Activated CD8-positive, alpha-beta memory T cell treated with anti-CD3 and anti-CD28 coated beads for 1 hour (primary cell): ENCODE measurements around the gene CSNK2A1.
"Not testable (repeated sequence)": the region's sequence is repeated elsewhere in the genome, so short reads cannot be mapped to it uniquely, and the experiment has no call there.

Experiments
- DNase-seq, 2 donors: peaks; one replicate each; pipeline ENCODE4 v3.0.0-alpha.2; 2020; ENCODE audit warnings: low read depth in 1 of 2; ENCODE audit errors: extremely low read depth in 1 of 2

The CSNK2A1 gene

GRCh38 chr20:536426-537010 is 7.1 kb downstream of the CSNK2A1 start:
- no peak for DNase-seq

DNA sequence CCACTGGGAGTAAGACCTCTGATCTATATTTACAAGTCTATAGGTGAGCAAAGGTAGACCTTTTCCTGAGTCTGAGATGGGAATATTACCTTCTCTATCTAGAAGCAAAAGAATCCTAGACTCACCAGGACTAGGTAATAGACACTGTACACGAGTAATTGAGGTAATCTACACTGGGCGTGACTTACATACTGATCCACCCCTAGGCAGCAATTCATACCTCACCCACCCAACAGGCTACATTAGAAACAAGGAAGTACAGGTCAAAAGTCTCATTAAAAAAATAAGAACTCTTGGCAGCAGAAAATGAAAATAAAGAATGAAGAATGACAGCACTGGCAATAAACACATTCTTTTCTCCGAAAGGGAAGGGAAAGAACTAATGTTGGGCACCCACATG is 7.6 kb downstream of the CSNK2A1 start:
- DNase-seq: no peak

DNA sequence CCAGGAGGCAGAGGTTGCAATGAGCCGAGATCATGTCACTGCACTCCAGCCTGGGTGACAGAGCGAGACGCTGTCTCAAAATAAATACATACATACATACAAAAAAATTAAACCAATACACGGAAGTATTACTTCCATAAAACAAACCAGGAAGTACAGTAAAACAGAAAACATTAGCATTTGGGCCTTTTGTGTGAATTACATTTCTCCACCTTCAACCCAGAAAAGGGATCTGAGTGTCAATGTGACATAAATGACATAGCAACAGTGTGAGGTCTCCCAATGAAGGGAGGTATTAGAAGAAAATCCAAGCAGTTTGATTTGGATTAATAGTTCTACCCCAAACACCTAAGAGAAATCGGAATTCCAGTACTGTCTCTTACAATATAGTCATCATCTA is 10.1 kb downstream of the CSNK2A1 start:
- no peak for DNase-seq

DNA sequence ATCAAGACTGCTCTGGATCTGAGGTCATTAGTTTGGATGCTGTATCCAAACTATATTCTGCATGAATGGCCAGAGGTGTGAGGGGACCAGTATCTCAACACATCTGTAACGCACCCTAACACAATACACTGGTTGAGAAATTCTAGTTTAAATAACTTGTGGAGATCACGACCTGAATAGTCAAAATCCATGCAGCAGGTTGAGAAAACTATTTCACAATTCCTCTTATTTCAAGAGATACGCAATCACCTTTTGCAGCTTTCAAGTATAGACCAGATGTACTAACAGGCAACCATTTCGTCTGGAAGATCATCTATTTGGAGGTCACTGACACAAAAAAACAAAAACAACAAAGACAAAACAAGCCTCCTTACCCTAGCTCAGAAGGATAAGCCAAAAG is 11.1 kb downstream of the CSNK2A1 start:
- DNase-seq: no peak

GRCh38 chr20:531608-532007 is 12.0 kb downstream of the CSNK2A1 start:
- no peak for DNase-seq

DNA sequence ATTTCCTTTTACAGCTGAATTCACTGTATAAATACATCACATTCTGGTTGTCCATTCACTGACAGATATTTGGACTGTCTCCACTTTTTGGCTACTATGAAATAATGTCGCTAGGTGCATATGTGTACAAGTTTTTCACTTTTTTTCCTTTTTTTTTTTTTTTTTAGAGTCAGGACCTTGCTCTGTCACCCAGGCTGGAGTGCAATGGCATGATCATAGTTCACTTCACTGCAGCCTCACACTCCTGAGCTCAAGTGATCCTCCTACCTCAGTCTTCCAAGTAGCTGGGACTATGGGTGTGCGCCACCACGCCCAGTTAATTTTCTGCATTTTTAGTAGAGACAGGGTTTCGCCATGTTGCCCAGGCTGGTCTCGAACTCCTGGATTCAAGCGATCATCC is 13.3 kb downstream of the CSNK2A1 start:
- DNase-seq: no peak

DNA sequence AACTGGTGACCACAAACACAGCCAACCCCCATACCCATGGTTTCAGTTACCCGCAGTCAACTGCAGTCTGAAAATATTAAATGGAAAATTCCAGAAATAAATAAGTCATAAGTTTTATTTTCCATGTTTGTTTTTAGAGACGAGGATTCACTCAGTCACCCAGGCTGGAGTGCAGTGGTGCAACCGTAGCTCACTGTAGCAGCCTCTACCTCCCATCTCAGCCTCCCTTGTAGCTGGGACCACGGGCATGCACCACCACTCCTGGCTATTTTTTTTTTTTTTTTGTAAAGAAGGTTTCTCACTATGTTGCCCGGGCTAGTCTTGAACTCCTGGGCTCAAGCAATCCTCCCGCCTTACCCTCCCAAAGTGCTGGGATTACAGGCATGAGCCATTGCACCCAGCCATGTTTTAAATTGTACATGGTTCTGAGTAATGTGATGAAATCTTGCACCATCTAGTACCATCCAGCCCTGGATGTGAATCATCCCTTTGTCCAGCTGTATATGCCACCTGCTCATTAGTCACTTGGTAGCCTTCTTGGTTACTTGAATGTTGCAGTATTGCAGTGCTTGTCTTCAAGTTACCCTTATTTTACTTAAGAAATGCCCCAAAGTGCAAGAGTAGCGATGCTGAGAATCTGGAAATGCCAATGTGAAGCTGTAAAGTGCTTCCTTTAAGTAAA is 14.5 kb downstream of the CSNK2A1 start:
- DNase-seq: no peak

DNA sequence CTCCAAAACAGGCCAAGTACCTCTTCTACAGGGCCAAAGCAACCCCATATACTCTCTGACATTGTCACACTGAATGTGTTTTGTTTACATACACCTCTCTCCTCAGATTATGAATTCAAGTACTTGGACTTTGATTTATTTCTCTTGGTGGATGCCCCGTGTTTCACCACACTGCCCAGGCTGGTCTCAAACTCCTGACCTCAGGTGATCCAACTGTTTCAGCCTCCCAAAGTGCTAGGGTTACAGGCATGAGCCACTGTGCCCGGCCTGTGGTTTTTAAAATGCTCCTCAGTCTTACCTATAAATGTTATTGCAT is 16.1 kb downstream of the CSNK2A1 start:
- no peak for DNase-seq

DNA sequence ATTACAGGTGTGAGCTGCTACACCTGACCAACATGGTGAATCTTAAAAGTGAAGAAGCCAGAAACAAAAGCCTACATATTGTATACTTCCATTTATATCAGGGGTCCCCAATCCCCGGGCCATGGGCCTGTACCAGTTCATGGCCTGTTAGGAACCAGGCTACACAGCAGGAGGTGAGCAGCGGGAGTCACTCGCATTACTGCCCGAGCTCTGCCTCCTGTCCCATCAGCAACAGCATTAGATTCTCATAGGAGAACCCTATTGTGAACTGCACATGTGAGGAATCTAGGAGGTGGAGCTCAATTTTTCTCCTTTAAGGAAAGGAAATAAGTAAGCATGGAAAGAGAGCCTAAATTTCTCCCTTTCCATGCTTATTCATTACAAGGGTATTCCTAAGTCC is 21.7 kb downstream of the CSNK2A1 start:
- DNase-seq: no peak

DNA sequence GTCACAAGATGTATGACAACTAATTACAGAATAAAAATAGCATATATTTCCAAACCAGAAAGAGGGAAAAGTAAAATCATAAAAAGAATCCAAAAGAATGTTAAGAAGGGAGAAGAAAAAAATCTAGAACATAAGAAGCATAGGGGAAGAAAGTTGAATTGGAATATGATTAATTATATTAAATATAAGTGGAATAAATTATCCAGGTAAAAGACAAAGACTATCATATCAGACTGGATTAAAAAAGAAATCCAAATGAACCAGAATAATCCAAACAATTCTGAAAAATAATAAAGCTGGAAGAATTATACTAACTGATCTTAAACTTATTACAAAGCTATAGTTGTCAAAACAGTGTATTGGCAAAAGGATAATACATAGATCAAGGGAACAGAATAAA is 23.6 kb downstream of the CSNK2A1 start:
- DNase-seq: no peak

GRCh38 chr20:517221-517620 is 26.4 kb downstream of the CSNK2A1 start:
- no peak for DNase-seq

DNA sequence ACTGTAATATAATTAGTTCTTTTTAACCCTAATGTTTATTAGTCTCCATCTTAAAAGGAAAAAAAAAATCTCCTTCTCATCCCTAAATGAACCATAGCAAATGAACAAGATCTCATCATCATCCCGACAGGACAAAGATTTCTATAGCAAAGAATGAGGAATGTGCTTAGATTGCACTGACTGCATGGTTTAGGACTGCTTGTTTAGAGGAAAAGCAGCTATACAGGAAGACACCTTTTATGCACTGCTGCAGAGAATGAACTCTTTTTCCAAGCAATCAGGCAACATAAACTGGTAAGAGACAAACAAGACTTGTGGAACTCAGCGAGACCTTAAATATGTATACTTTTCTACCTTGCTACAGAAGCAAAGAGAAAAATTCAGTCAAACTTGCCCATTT is 26.8 kb downstream of the CSNK2A1 start:
- no peak for DNase-seq

- no peak for DNase-seq
These were observed 27.9 kb downstream of the CSNK2A1 start for GRCh38 chr20:515696-516095.

- DNase-seq: no peak
These were observed 30.2 kb downstream of the CSNK2A1 start for GRCh38 chr20:513429-513828.

- not testable (repeated sequence) for DNase-seq
These were observed 33.1 kb downstream of the CSNK2A1 start for GRCh38 chr20:510328-511057.

- DNase-seq: not testable (repeated sequence)
These were observed 35.2 kb downstream of the CSNK2A1 start for GRCh38 chr20:508364-508787.

DNA sequence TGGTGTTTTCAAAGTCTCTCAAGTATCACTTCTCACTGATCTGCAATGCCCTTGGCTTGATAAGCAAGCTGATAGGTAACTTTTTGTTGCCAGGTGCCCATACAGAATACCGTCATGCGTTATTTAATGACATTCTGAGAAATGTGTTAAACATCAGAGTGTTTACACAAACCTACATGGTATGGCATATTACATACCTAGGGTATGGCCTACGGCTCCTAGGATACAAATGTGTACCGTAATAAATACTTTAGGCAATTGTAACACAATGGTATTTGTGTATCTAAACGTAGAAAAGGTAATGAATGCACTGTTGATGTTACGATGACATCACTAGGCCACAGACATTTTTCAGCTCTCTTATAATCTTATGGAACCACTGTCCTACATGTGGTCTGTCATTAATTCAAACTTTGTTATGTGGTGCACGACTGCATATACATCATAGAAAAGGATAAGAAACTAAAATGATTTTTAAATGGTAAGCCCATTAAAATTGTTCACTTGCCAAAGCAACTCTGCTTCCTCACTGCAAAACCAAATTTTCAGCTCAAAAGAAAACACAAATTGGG is 35.7 kb downstream of the CSNK2A1 start:
- DNase-seq: no peak

DNA sequence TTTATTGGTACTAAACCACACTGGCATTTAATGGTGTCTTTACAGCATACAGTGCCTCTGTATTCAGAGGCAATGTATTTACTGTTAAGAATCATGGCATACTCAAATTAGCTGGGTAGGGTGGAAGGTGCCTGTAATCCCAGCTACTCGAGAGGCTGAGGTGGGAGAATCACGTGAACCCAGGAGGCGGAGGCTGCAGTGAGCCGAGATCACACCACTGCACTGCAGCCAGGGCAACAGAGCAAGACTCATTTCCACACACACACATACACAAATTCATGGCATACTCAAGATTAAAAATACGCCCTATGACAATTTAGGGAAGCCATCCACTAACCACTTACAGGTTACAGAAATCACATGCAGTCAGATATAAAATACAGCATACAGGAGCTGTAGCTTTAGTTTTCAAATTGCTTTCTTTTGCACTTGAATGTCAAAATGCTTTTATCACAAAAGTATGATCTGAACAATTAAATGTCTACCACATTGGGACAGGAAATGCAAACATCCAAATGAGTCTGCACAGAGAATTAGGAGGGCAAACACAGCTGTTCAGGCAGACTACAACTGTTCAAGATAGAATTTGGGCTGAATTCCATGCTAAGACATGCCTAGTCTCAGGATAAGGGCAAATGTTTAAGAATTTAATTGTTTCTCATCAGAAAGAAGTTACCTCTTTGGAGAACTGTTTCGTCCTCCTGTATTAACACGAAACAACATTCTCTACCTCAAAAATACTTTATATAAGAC is 36.4 kb downstream of the CSNK2A1 start:
- DNase-seq: no peak

GRCh38 chr20:504632-505075 is 38.9 kb downstream of the CSNK2A1 start:
- DNase-seq: no peak

DNA sequence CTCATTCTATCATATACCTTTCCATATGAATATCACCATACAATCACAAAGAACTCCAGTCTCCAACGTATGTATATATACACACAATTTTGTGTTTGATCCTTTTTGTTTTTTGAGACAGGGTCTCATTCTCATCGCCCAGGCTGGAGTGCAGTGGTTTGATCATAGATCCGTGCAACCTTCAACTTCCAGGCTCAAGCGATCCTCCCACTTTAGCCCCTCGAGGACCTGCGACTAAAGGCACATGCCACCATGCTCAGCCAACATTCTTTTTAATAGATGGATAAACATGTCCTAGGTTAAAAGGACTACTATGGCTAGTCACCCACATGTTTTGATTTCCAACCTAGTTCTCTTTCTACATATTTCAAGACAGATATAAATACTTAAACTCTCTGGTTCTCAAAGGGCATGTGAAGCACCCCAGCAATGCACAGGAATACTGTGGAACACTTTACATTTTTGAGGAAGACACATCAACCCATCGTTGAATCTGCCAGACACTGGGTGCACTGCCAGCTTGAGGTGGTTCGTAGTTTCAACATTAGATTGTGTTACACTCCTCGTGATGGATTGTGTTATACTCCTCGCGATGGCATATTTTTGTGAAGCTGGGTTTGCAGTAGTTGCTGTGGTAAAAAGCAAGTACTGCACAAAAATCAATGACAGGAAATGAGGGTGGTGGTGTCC is 40.4 kb downstream of the CSNK2A1 start:
- DNase-seq: no peak

DNA sequence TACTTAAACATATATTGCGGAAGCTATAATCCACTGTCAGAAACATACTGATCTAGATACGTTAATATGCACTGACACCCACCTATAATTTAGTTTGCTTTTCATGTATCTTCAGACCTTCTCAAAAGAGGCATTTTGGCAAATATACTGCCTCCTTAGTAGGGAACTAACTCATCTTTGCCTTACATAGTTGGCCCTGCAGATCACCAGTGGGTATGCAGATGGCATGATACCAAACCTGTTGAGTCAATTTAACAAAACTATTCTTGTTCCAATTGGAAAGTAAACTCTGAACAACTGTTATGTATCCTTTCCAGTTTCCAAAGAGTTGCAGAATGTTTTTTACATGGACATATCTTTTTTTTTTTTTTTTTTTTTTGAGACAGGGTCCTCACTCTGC is 45.6 kb downstream of the CSNK2A1 start:
- no peak for DNase-seq
